Smooth muscle cell (in vitro differentiated cells): ENCODE results near the gene MTERF4. TPM values are rescaled to one million over a fixed set of nuclear protein-coding genes. Genes with fewer than 3 reads are reported as not detected.

Experiments
- DNase-seq: peaks from one replicate; lab custom pipeline; 2025; ENCODE audit not compliant: unreplicated experiment; lab: John Stamatoyannopoulos, UW
- H2AFZ ChIP-seq: fragments of 200-600 bp; sonication (generic); 2 replicates; pipeline ENCODE4 v1.6.0; 2016; ENCODE audit warnings: antibody characterized with exemption, low read depth, mild to moderate bottlenecking
- H3F3A ChIP-seq: fragments of 200-600 bp; sonication (generic); 2 replicates; pipeline ENCODE4 v1.6.0; 2017; ENCODE audit warnings: antibody characterized with exemption, low read depth
- H3K27ac ChIP-seq: fragments of 200-600 bp; sonication (generic); 2 replicates; pipeline ENCODE4 v1.5.1; 2016; ENCODE audit warnings: low read depth, mild to moderate bottlenecking
- H3K27me3 ChIP-seq: fragments of 200-600 bp; sonication (generic); 2 replicates; pipeline ENCODE4 v1.6.1; 2016; ENCODE audit warnings: low read depth, mild to moderate bottlenecking
- H3K36me3 ChIP-seq: fragments of 200-600 bp; sonication (generic); 2 replicates; pipeline ENCODE4 v1.5.1; 2016; ENCODE audit warnings: low read depth
- H3K4me1 ChIP-seq: fragments of 200-600 bp; sonication (generic); 2 replicates; pipeline ENCODE4 v1.5.1; 2016; ENCODE audit warnings: low read depth
- H3K4me2 ChIP-seq: fragments of 200-600 bp; sonication (generic); 2 replicates; pipeline ENCODE4 v1.6.0; 2016; ENCODE audit warnings: mild to moderate bottlenecking
- H3K4me3 ChIP-seq: fragments of 200-600 bp; sonication (generic); 2 replicates; pipeline ENCODE4 v1.5.1; 2016; ENCODE audit warnings: mild to moderate bottlenecking
- H3K79me2 ChIP-seq: fragments of 200-600 bp; sonication (generic); 2 replicates; pipeline ENCODE4 v1.6.0; 2016; ENCODE audit warnings: low read depth, mild to moderate bottlenecking
- H3K9ac ChIP-seq: fragments of 200-600 bp; sonication (generic); 2 replicates; pipeline ENCODE4 v1.6.0; 2016; ENCODE audit warnings: low read depth
- H3K9me3 ChIP-seq: fragments of 200-600 bp; sonication (generic); replicated peaks from 2 replicates; pipeline ENCODE4 v1.5.1; 2016; ENCODE audit warnings: low read depth
- H4K20me1 ChIP-seq: fragments of 200-600 bp; sonication (generic); 2 replicates; pipeline ENCODE4 v1.6.0; 2016; ENCODE audit warnings: low read depth
- CTCF ChIP-seq: fragments of 200-600 bp; sonication (generic); IDR thresholded peaks from 2 replicates; pipeline ENCODE4 v1.5.1; 2017; ENCODE audit warnings: borderline replicate concordance, mild to moderate bottlenecking, antibody characterized with exemption; ENCODE audit not compliant: insufficient read depth, poor library complexity, severe bottlenecking
- WGBS: methylation state at CpG from one replicate; pipeline ENCODE4 v1.1.7; 2016; ENCODE audit warnings: low lambda C conversion rate; 5-methylcytosine and 5-hydroxymethylcytosine counted together
- polyA plus RNA-seq: library from polyadenylated mRNA; unstranded; fragments of >200 nt; fragmentation: Nextera tagmentation; extraction: Ambion mirVana; gene quantifications from 2 replicates; pipeline ENCODE4 v1.2.1, GENCODE V29; 2016
- small RNA-seq: library from RNA; depleted of rRNA; stranded (forward); fragments of <200 nt; gene quantifications from one replicate; pipeline ENCODE3, GENCODE V24; 2014
- total RNA-seq: library from RNA; depleted of rRNA; stranded (reverse); fragments of >200 nt; gene quantifications from 2 replicates; pipeline ENCODE4 v1.2.3, GENCODE V29; 2014

MTERF4 gene
- total and polyA plus RNA-seq, 2 experiments from 2014 or later = 13.7 to 27.3 TPM

- Histone ChIP-seq H2AFZ (no peak overlapping the region), H3K9ac (no peak overlapping the region), H3K36me3 (no peaks in the 10 kb centered on the region), H3K4me3 (no peak overlapping the region), H3F3A (no peaks in the 10 kb centered on the region), H3K4me2 (no peak overlapping the region), H3K4me1 (no peaks in the 10 kb centered on the region), H3K27me3 (peaks cover 13% of the 10 kb centered on the region), H3K79me2 (no peaks in the 10 kb centered on the region), H4K20me1 (peaks cover 8% of the 10 kb centered on the region), H3K9me3 (no peaks in the 10 kb centered on the region), H3K27ac (no peak overlapping the region)
- 94% methylated on average over 30 of the region's 30 CpGs for WGBS
- no peak for TF ChIP-seq CTCF
- DNase-seq = no peak
Observed at GRCh38 chr2:241048149-241048948, 53.7 kb downstream of the MTERF4 start.

GRCh38 chr2:241047253-241048010 is 54.7 kb downstream of the MTERF4 start:
- WGBS = 76% methylated on average over 6 of the region's 6 CpGs
- Histone ChIP-seq H3K4me3 (no peak overlapping the region), H2AFZ (no peak overlapping the region)

More at GRCh38 chr2:241047253-241048010, 54.7 kb downstream of the MTERF4 start:
- Histone ChIP-seq H4K20me1 (peaks cover 8% of the 10 kb centered on the region), H3K36me3 (no peaks in the 10 kb centered on the region), H3K4me2 (no peak overlapping the region), H3K27me3 (peaks cover 20% of the 10 kb centered on the region), H3K4me1 (no peaks in the 10 kb centered on the region), H3F3A (no peaks in the 10 kb centered on the region), H3K27ac (no peak overlapping the region), H3K79me2 (no peaks in the 10 kb centered on the region), H3K9me3 (no peaks in the 10 kb centered on the region), H3K9ac (no peak overlapping the region)
- TF ChIP-seq CTCF = no peak
- no peak for DNase-seq

Small RNA genes within 50 kb of the gene (small RNA-seq; reads per million reads assigned to genes)
- gene AC005237.2 = not detected

Other genes with a start within 250 kb of the MTERF4 start
- not detected in 2 replicates for gene AGXT, start 233.5 kb downstream of the MTERF4 start, total RNA-seq
- gene AGXT, start 233.5 kb downstream of the MTERF4 start, polyA plus RNA-seq = 0.12 TPM in 1 of 2 replicates, not detected in the other
- 0.99 and 2.2 TPM in 2 replicates for gene MAB21L4, start 206.1 kb downstream of the MTERF4 start, total RNA-seq
- 0.53 TPM in 1 of 2 replicates, not detected in the other for gene MAB21L4, start 206.1 kb downstream of the MTERF4 start, polyA plus RNA-seq
- not detected in 2 replicates for gene CROCC2, start 196.0 kb downstream of the MTERF4 start, total RNA-seq
- not detected in 2 replicates for gene CROCC2, start 196.0 kb downstream of the MTERF4 start, polyA plus RNA-seq
- 0.36 and 0.81 TPM in 2 replicates for gene SNED1, start 103.7 kb downstream of the MTERF4 start, total RNA-seq
- gene SNED1, start 103.7 kb downstream of the MTERF4 start, polyA plus RNA-seq = 1.1 and 3.0 TPM in 2 replicates
- 2.6 and 8.9 TPM in 2 replicates for gene PASK, start 47.2 kb upstream of the MTERF4 start, total RNA-seq
- 2.6 and 3.9 TPM in 2 replicates for gene PASK, start 47.2 kb upstream of the MTERF4 start, polyA plus RNA-seq
- 44.3 and 54.3 TPM in 2 replicates for gene PPP1R7, start 48.2 kb upstream of the MTERF4 start, total RNA-seq
- gene PPP1R7, start 48.2 kb upstream of the MTERF4 start, polyA plus RNA-seq = 74.9 and 86.8 TPM in 2 replicates
- gene ANO7, start 86.4 kb upstream of the MTERF4 start, total RNA-seq = 0.36 and 1.3 TPM in 2 replicates
- gene ANO7, start 86.4 kb upstream of the MTERF4 start, polyA plus RNA-seq = 1.4 and 4.9 TPM in 2 replicates
- 504 and 559 TPM in 2 replicates for gene HDLBP, start 213.4 kb upstream of the MTERF4 start, total RNA-seq
- gene HDLBP, start 213.4 kb upstream of the MTERF4 start, polyA plus RNA-seq = 545 and 601 TPM in 2 replicates
- gene SEPTIN2, start 213.6 kb upstream of the MTERF4 start, total RNA-seq = 443 and 523 TPM in 2 replicates
- gene SEPTIN2, start 213.6 kb upstream of the MTERF4 start, polyA plus RNA-seq = 314 and 344 TPM in 2 replicates